ENCODE measurements around the gene FANCG. TPM values are rescaled to one million over a fixed set of nuclear protein-coding genes. Genes with fewer than 3 reads are reported as not detected.

FANCG gene
- total RNA-seq, 1 experiment from 2014 or later = 46.2 TPM

DNA sequence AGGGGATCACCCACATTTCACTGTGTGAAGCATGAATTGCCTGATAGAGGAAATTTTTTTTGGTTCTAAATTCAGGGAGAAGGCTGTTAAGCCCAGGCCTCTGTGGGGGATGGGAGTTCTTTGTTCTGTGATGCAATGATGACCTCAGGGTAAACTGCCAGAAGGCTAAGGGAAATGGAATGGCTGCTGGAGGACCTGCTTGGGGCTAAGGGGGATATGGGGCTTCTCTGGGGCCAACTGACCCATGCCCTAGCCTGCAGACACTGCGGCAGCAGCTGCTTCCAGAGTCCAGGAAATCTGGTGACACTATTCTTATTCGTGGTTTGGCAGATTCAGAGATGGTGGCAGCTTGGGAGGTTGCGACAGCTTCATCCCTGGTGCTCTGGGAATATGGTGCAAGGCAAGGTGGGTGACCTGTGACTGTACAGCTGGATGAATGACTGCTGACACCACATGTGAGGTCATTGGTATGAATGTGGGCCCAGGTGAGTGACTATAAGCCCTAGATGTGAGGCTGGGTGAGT, 37.6 kb downstream of the FANCG start:
- Mint-ChIP-seq H3K4me1 (ENCODE audit: low read depth, unreplicated experiment) (no peaks in the 10 kb centered on the region), H3K27ac (ENCODE audit: unreplicated experiment) (peak overlapping the region; percentile 27), H3K9me3 (ENCODE audit: low read depth, unreplicated experiment) (no peaks in the 10 kb centered on the region), H3K27me3 (ENCODE audit: unreplicated experiment) (no peaks in the 10 kb centered on the region), H3K4me3 (ENCODE audit: low read depth, unreplicated experiment) (no peak overlapping the region), H3K36me3 (ENCODE audit: insufficient read depth, unreplicated experiment) (peaks cover 17% of the 10 kb centered on the region)
- no TSS peak for BruUV-seq (replicated peaks)
- DNase-seq = no peak
- intact Hi-C loops (cut with micrococcal nuclease; ENCODE audit: unreplicated experiment) = no loop called here
- TF ChIP-seq, protein P1, sequence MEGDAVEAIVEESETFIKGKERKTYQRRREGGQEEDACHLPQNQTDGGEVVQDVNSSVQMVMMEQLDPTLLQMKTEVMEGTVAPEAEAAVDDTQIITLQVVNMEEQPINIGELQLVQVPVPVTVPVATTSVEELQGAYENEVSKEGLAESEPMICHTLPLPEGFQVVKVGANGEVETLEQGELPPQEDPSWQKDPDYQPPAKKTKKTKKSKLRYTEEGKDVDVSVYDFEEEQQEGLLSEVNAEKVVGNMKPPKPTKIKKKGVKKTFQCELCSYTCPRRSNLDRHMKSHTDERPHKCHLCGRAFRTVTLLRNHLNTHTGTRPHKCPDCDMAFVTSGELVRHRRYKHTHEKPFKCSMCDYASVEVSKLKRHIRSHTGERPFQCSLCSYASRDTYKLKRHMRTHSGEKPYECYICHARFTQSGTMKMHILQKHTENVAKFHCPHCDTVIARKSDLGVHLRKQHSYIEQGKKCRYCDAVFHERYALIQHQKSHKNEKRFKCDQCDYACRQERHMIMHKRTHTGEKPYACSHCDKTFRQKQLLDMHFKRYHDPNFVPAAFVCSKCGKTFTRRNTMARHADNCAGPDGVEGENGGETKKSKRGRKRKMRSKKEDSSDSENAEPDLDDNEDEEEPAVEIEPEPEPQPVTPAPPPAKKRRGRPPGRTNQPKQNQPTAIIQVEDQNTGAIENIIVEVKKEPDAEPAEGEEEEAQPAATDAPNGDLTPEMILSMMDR (IDR thresholded peaks at IDR 0.05; ENCODE audit: unreplicated experiment) = no peak
- CTCF ChIA-PET = interaction anchor here (1.6 kb wide), 1 partner anchor 142 kb away, joined by 4 read pairs; no protein-coding TSS in a partner anchor

DNA sequence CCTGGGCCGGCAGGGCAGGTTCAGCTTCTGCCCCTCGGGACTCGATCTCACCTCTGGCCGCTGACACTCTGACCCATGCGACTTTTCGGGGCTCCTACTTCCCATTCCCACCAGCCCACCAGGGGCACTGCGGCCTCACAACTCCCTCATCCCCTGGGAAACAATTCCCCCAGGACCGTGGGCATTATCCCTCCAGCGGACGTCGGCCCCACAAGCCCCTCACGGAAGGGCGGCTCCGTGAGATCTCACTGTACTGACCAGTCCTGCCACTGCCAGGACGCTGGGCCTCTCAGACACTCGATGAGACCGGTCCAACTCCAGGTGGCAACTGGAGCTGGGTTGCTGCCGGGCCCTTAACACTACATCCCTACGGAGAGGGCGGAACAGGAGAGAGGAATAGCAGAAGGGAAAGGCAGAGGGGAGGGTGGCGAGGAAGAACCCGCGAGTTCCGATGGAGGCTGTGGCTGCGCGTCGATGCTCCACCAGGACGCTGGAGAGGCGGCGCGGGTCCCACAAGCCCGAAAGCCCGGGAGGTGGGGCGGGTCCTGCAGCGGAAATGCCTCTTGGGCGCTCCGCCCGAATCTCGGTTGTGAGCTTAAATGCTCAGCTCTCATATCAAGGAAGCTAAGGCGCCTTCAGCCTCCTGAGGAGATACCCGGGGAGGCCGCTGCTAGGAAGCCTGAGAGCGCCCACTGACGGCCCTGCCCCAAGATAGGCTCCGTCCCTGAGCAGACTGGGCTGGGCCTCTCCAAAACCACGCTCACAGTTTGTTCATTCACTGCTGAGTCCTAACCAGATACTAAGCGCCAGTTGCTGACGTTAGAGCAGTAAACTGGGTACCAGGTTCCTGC, 43.7 kb downstream of the FANCG start:
- intact Hi-C loops (cut with micrococcal nuclease; ENCODE audit: unreplicated experiment) = no loop called here
- DNase-seq = no peak
- CTCF ChIA-PET = no interaction called here
- TF ChIP-seq, protein P1 (IDR thresholded peaks at IDR 0.05; ENCODE audit: unreplicated experiment) = no peak
- Mint-ChIP-seq H3K4me1 (ENCODE audit: low read depth, unreplicated experiment) (no peaks in the 10 kb centered on the region), H3K27ac (ENCODE audit: unreplicated experiment) (no peak overlapping the region), H3K4me3 (ENCODE audit: low read depth, unreplicated experiment) (no peak overlapping the region), H3K36me3 (ENCODE audit: insufficient read depth, unreplicated experiment) (peaks cover 16% of the 10 kb centered on the region), H3K9me3 (ENCODE audit: low read depth, unreplicated experiment) (no peaks in the 10 kb centered on the region), H3K27me3 (ENCODE audit: unreplicated experiment) (no peaks in the 10 kb centered on the region)
- BruUV-seq (replicated peaks) = no TSS peak

DNA sequence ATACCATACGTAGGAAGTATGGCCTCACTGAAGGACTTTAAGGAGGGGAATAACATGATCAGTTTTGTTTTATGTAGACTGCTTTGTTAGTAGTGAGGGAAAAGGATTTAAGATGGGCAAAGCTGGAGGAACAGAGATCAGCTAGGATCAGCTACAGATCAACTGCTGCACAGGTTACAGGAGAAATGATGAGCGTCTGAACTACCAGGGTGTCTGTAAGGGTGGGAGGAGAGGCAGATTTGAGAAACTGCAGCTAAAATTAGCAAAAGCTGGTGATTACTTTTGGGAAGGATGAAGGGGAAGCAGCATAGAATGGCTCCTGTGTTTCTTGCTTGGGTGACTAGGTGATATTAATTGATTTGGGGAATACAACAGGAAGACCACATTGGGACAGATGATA, 46.6 kb downstream of the FANCG start:
- H3K9me3 Mint-ChIP-seq (ENCODE audit: low read depth, unreplicated experiment) = no peaks in the 10 kb centered on the region
- no peak for DNase-seq
- H3K4me1 Mint-ChIP-seq (ENCODE audit: low read depth, unreplicated experiment) = no peaks in the 10 kb centered on the region
- no peaks in the 10 kb centered on the region for H3K27me3 Mint-ChIP-seq (ENCODE audit: unreplicated experiment)
- CTCF ChIA-PET = no interaction called here
- peaks cover 16% of the 10 kb centered on the region for H3K36me3 Mint-ChIP-seq (ENCODE audit: insufficient read depth, unreplicated experiment)
- BruUV-seq (replicated peaks) = no TSS peak
- TF ChIP-seq, protein P1 (IDR thresholded peaks at IDR 0.05; ENCODE audit: unreplicated experiment) = no peak
- intact Hi-C loops (cut with micrococcal nuclease; ENCODE audit: unreplicated experiment) = no loop called here
- no peak overlapping the region for H3K4me3 Mint-ChIP-seq (ENCODE audit: low read depth, unreplicated experiment)
- H3K27ac Mint-ChIP-seq (ENCODE audit: unreplicated experiment) = no peak overlapping the region

DNA sequence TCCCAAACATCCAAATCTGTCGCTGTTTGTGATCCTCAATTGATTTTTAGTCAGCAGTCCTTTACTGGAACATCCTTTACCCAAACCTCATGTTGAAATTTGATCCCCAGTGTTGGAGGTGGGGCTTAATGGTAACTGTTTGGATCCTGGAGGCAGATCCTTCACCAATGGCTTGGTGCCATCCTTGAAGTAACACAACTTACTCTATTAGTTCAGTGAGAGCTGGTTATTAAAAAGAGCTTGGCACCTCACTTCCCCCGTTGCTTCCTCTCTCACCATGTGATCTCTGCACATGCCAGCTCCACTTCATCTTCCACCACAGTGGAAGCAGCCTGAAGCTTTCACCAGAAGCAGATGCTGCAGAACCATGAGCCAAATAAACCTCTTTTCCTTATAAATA, 49.9 kb downstream of the FANCG start:
- H3K27me3 Mint-ChIP-seq (ENCODE audit: unreplicated experiment) = no peaks in the 10 kb centered on the region
- no TSS peak for BruUV-seq (replicated peaks)
- CTCF ChIA-PET = no interaction called here
- TF ChIP-seq, protein P1 (IDR thresholded peaks at IDR 0.05; ENCODE audit: unreplicated experiment) = no peak
- no peaks in the 10 kb centered on the region for H3K9me3 Mint-ChIP-seq (ENCODE audit: low read depth, unreplicated experiment)
- H3K4me1 Mint-ChIP-seq (ENCODE audit: low read depth, unreplicated experiment) = peaks cover 10% of the 10 kb centered on the region
- H3K4me3 Mint-ChIP-seq (ENCODE audit: low read depth, unreplicated experiment) = no peak overlapping the region
- peaks cover 16% of the 10 kb centered on the region for H3K36me3 Mint-ChIP-seq (ENCODE audit: insufficient read depth, unreplicated experiment)
- no peak for DNase-seq
- H3K27ac Mint-ChIP-seq (ENCODE audit: unreplicated experiment) = no peak overlapping the region
- intact Hi-C loops (cut with micrococcal nuclease; ENCODE audit: unreplicated experiment) = no loop called here

Measured in Calu3 (cell line).